ENCODE results near the gene EIF4G3. TPM values are rescaled to one million over a fixed set of nuclear protein-coding genes. Genes with fewer than 3 reads are reported as not detected.
"Not testable (repeated sequence)": the region's sequence is repeated elsewhere in the genome, so short reads cannot be mapped to it uniquely, and the experiment has no call there.

Gene EIF4G3
- total RNA-seq, 1 experiment from 2014 or later = 42.0 TPM

- DNase-seq (ENCODE audit: extremely low read depth, low read depth) = no peak
Observed at GRCh38 chr1:21189906-21190500, 13.3 kb upstream of the EIF4G3 start.

- DNase-seq (ENCODE audit: extremely low read depth, low read depth) = no peak
Observed at GRCh38 chr1:21189421-21189820, 12.7 kb upstream of the EIF4G3 start.

GRCh38 chr1:21188235-21188634 lies 11.5 kb upstream of the EIF4G3 start:
- DNase-seq (ENCODE audit: extremely low read depth, low read depth) = no peak

GRCh38 chr1:21185221-21185731 lies 8.6 kb upstream of the EIF4G3 start:
- no peak for DNase-seq (ENCODE audit: extremely low read depth, low read depth)

- no peak for DNase-seq (ENCODE audit: extremely low read depth, low read depth)
Observed at GRCh38 chr1:21184276-21184675, 7.6 kb upstream of the EIF4G3 start.

GRCh38 chr1:21182181-21182731 lies 5.6 kb upstream of the EIF4G3 start:
- no peak for DNase-seq (ENCODE audit: extremely low read depth, low read depth)

- not testable (repeated sequence) for DNase-seq (ENCODE audit: extremely low read depth, low read depth)
Observed at GRCh38 chr1:21178271-21178670, 1.6 kb upstream of the EIF4G3 start.

GRCh38 chr1:21175670-21176581 lies 771 bp downstream of the EIF4G3 start:
- no peak for DNase-seq (ENCODE audit: extremely low read depth, low read depth)

- DNase-seq (ENCODE audit: extremely low read depth, low read depth) = no peak
Observed at GRCh38 chr1:21175324-21175669, 1.4 kb downstream of the EIF4G3 start.

GRCh38 chr1:21174654-21175323 lies 1.9 kb downstream of the EIF4G3 start:
- no peak for DNase-seq (ENCODE audit: extremely low read depth, low read depth)

- no peak for DNase-seq (ENCODE audit: extremely low read depth, low read depth)
Observed at GRCh38 chr1:21174230-21174629, 2.5 kb downstream of the EIF4G3 start.

GRCh38 chr1:21173096-21173495 lies 3.6 kb downstream of the EIF4G3 start:
- not testable (repeated sequence) for DNase-seq (ENCODE audit: extremely low read depth, low read depth)

GRCh38 chr1:21170837-21171236 lies 5.9 kb downstream of the EIF4G3 start:
- DNase-seq (ENCODE audit: extremely low read depth, low read depth) = not testable (repeated sequence)

- DNase-seq (ENCODE audit: extremely low read depth, low read depth) = no peak
Observed at GRCh38 chr1:21168444-21168843, 8.3 kb downstream of the EIF4G3 start.

GRCh38 chr1:21165646-21166045 lies 11.1 kb downstream of the EIF4G3 start:
- no peak for DNase-seq (ENCODE audit: extremely low read depth, low read depth)

- no peak for DNase-seq (ENCODE audit: extremely low read depth, low read depth)
Observed at GRCh38 chr1:21165076-21165475, 11.6 kb downstream of the EIF4G3 start.

- no peak for DNase-seq (ENCODE audit: extremely low read depth, low read depth)
Observed at GRCh38 chr1:21164266-21164665, 12.4 kb downstream of the EIF4G3 start.

GRCh38 chr1:21162740-21163464 lies 13.8 kb downstream of the EIF4G3 start:
- no peak for DNase-seq (ENCODE audit: extremely low read depth, low read depth)

- no peak for DNase-seq (ENCODE audit: extremely low read depth, low read depth)
Observed at GRCh38 chr1:21161842-21162241, 14.9 kb downstream of the EIF4G3 start.

GRCh38 chr1:21160263-21160796 lies 16.4 kb downstream of the EIF4G3 start:
- no peak for DNase-seq (ENCODE audit: extremely low read depth, low read depth)

Data from NCI-H460 (cell line).